HEK293T (cell line): ENCODE data around the gene ARHGEF10L.
"Not testable (repeated sequence)": the region's sequence is repeated elsewhere in the genome, so short reads cannot be mapped to it uniquely, and the experiment has no call there.

ENCODE experiments used
- CTCF ChIA-PET: fragments of 350-600 bp; formaldehyde crosslinking; extraction: SDS; loops from one replicate; lab custom pipeline; 2021; ENCODE audit warnings: antibody characterized with exemption, inconsistent platforms; lab: Yijun Ruan, JAX
- POLR2A ChIA-PET: fragments of 350-600 bp; formaldehyde crosslinking; extraction: SDS; loops from one replicate; lab custom pipeline; 2020; ENCODE audit warnings: antibody characterized with exemption, inconsistent platforms; lab: Yijun Ruan, JAX
- DNase-seq: peaks from one replicate; pipeline ENCODE4 v3.0.0; 2012; ENCODE audit warnings: mixed read lengths; ENCODE audit errors: extremely low spot score
- ARNT ChIP-seq: fragments of 450-650 bp; IDR thresholded peaks from 2 replicates; pipeline ENCODE4 v1.6.1; 2017; ENCODE audit warnings: mild to moderate bottlenecking
- BHLHE40 ChIP-seq: fragments of 450-650 bp; IDR thresholded peaks from 2 replicates; pipeline ENCODE4 v1.6.1; 2016; ENCODE audit warnings: mild to moderate bottlenecking, moderate library complexity, borderline replicate concordance
- CTBP1 ChIP-seq: fragments of 450-650 bp; IDR thresholded peaks from 2 replicates; pipeline ENCODE4 v1.6.1; 2016; ENCODE audit warnings: borderline replicate concordance
- ELF4 ChIP-seq: fragments of 450-650 bp; IDR thresholded peaks from 2 replicates; pipeline ENCODE4 v1.6.1; 2017; ENCODE audit warnings: antibody characterized with exemption
- FOXA1 ChIP-seq: fragments of 450-650 bp; IDR thresholded peaks from 2 replicates; pipeline ENCODE4 v1.6.1; 2016; ENCODE audit warnings: mild to moderate bottlenecking
- FOXK2 ChIP-seq: fragments of 450-650 bp; IDR thresholded peaks from 2 replicates; pipeline ENCODE4 v1.6.1; 2016; ENCODE audit warnings: mild to moderate bottlenecking
- FOXM1 ChIP-seq: fragments of 450-650 bp; IDR thresholded peaks from 2 replicates; pipeline ENCODE4 v1.6.1; 2017; ENCODE audit warnings: mild to moderate bottlenecking, borderline replicate concordance
- HDGF ChIP-seq: fragments of 450-650 bp; IDR thresholded peaks from 2 replicates; pipeline ENCODE4 v1.6.1; 2017; ENCODE audit warnings: antibody characterized with exemption, borderline replicate concordance
- L3MBTL2 ChIP-seq: fragments of 450-650 bp; conservative IDR thresholded peaks from 2 replicates; pipeline ENCODE4 v1.6.1; 2016; ENCODE audit warnings: mild to moderate bottlenecking
- LEF1 ChIP-seq: fragments of 450-650 bp; IDR thresholded peaks from 2 replicates; pipeline ENCODE4 v1.6.1; 2017; ENCODE audit warnings: mild to moderate bottlenecking, borderline replicate concordance
- NFRKB ChIP-seq: fragments of 450-650 bp; IDR thresholded peaks from 2 replicates; pipeline ENCODE4 v1.6.1; 2016; ENCODE audit warnings: mild to moderate bottlenecking, moderate library complexity
- PKNOX1 ChIP-seq: fragments of 450-650 bp; IDR thresholded peaks from 2 replicates; pipeline ENCODE4 v1.6.1; 2016
- SP1 ChIP-seq: fragments of 450-650 bp; IDR thresholded peaks from 2 replicates; pipeline ENCODE4 v1.6.1; 2017
- SUZ12 ChIP-seq: fragments of 450-650 bp; IDR thresholded peaks from 2 replicates; pipeline ENCODE4 v1.6.1; 2016; ENCODE audit warnings: mild to moderate bottlenecking
- TARDBP ChIP-seq: fragments of 450-650 bp; IDR thresholded peaks from 2 replicates; pipeline ENCODE4 v1.6.1; 2016
- ZNF384 ChIP-seq: fragments of 450-650 bp; IDR thresholded peaks from 2 replicates; pipeline ENCODE4 v1.6.1; 2016

Gene ARHGEF10L

GRCh38 chr1:17502326-17502778 lies 37.1 kb upstream of the ARHGEF10L start:
- TF ChIP-seq ARNT = no peak
- TF ChIP-seq SP1 = no peak
- no peak for TF ChIP-seq BHLHE40
- TF ChIP-seq SUZ12 = no peak
- no peak for TF ChIP-seq L3MBTL2
- no peak for TF ChIP-seq FOXK2
- no peak for TF ChIP-seq HDGF
- no peak for TF ChIP-seq NFRKB
- no peak for TF ChIP-seq TARDBP
- no peak for TF ChIP-seq LEF1
- no peak for TF ChIP-seq CTBP1
- TF ChIP-seq ZNF384 = no peak
- TF ChIP-seq FOXM1 = no peak
- TF ChIP-seq PKNOX1 = no peak
- TF ChIP-seq ELF4 = no peak
- CTCF ChIA-PET = interaction anchor here (0.6 to 4.7 kb wide), 13 partner anchors 9 to 124 kb away, joined by 3 to 54 read pairs (median 3); no protein-coding TSS in a partner anchor
- DNase-seq = peak; percentile 83
- POLR2A ChIA-PET = interaction anchor here (0.9 kb wide), 1 partner anchor 34 kb away, joined by 3 read pairs; no protein-coding TSS in a partner anchor

GRCh38 chr1:17503146-17503545 lies 36.4 kb upstream of the ARHGEF10L start:
- ChIA-PET CTCF (interaction anchor here (0.7 to 4.7 kb wide), 8 partner anchors 8 to 123 kb away, joined by 3 to 54 read pairs (median 4); no protein-coding TSS in a partner anchor), POLR2A (no interaction called here)
- no peak for TF ChIP-seq CTBP1
- TF ChIP-seq L3MBTL2 = no peak
- no peak for TF ChIP-seq NFRKB
- no peak for TF ChIP-seq TARDBP
- no peak for TF ChIP-seq HDGF
- no peak for TF ChIP-seq ARNT
- no peak for TF ChIP-seq PKNOX1
- no peak for TF ChIP-seq FOXA1
- TF ChIP-seq FOXK2 = no peak
- no peak for TF ChIP-seq FOXM1
- DNase-seq = no peak

GRCh38 chr1:17507200-17507599 lies 32.3 kb upstream of the ARHGEF10L start:
- DNase-seq, POLR2A ChIA-PET: not testable (repeated sequence)
- CTCF ChIA-PET = interaction anchor here (0.7 to 1.1 kb wide), 3 partner anchors 12 to 99 kb away, joined by 3 to 4 read pairs (median 3); no protein-coding TSS in a partner anchor

GRCh38 chr1:17507915-17508314 lies 31.6 kb upstream of the ARHGEF10L start:
- TF ChIP-seq ZNF384 = no peak
- no peak for TF ChIP-seq TARDBP
- no peak for TF ChIP-seq ARNT
- no peak for TF ChIP-seq CTBP1
- TF ChIP-seq SP1 = no peak
- no peak for TF ChIP-seq FOXM1
- TF ChIP-seq FOXA1 = no peak
- TF ChIP-seq NFRKB = no peak
- no peak for TF ChIP-seq ELF4
- no peak; the same call in 1 of the 2 replicates for TF ChIP-seq PKNOX1
- no peak for TF ChIP-seq BHLHE40
- no peak for TF ChIP-seq LEF1
- no peak for TF ChIP-seq HDGF
- no peak for TF ChIP-seq SUZ12
- no peak for TF ChIP-seq FOXK2
- TF ChIP-seq L3MBTL2 = no peak
- DNase-seq = peak; percentile 40
- ChIA-PET CTCF (interaction anchor here (0.8 to 1.1 kb wide), 2 partner anchors 92 to 98 kb away, joined by 3 to 4 read pairs; no protein-coding TSS in a partner anchor), POLR2A (no interaction called here)

GRCh38 chr1:17509363-17509762 lies 30.1 kb upstream of the ARHGEF10L start:
- ChIA-PET CTCF (no interaction called here), POLR2A (no interaction called here)
- TF ChIP-seq SUZ12 (no peak), FOXK2 (no peak), NFRKB (no peak), CTBP1 (no peak), HDGF (no peak), FOXM1 (no peak), ELF4 (no peak)
- DNase-seq = no peak

- TF ChIP-seq HDGF = no peak
- TF ChIP-seq FOXM1 = no peak
- no peak for TF ChIP-seq FOXK2
- TF ChIP-seq BHLHE40 = no peak
- no peak for TF ChIP-seq NFRKB
- POLR2A ChIA-PET = no interaction called here
- CTCF ChIA-PET = interaction anchor here (0.9 kb wide), 1 partner anchor 97 kb away, joined by 4 read pairs; no protein-coding TSS in a partner anchor
- DNase-seq = no peak
Observed at GRCh38 chr1:17510138-17510537, 29.4 kb upstream of the ARHGEF10L start.

- ChIA-PET CTCF (interaction anchor here (0.6 to 1.5 kb wide), 3 partner anchors 8 to 96 kb away, joined by 3 to 7 read pairs (median 3); no protein-coding TSS in a partner anchor), POLR2A (no interaction called here)
- DNase-seq = no peak
- TF ChIP-seq ELF4 (no peak), ARNT (no peak), SUZ12 (no peak), LEF1 (no peak), NFRKB (no peak), L3MBTL2 (no peak), SP1 (no peak), BHLHE40 (no peak), FOXA1 (no peak), FOXK2 (no peak), TARDBP (no peak), PKNOX1 (no peak), HDGF (no peak), CTBP1 (no peak), FOXM1 (no peak), ZNF384 (no peak)
Observed at GRCh38 chr1:17511188-17511587, 28.3 kb upstream of the ARHGEF10L start.
